Epithelial cell of proximal tubule (primary cell): ENCODE measurements around the gene SPOCK3. TPM values are rescaled to one million over a fixed set of nuclear protein-coding genes. Genes with fewer than 3 reads are reported as not detected.
"Not testable (repeated sequence)": the region's sequence is repeated elsewhere in the genome, so short reads cannot be mapped to it uniquely, and the experiment has no call there.

Experiments used
- DNase-seq: peaks from one replicate; pipeline ENCODE4 v3.0.0-alpha.2; 2011; ENCODE audit warnings: low read depth
- H3K4me3 ChIP-seq: 2 replicates; pipeline ENCODE4 v1.5.1; 2011; ENCODE audit warnings: low read depth, mild to moderate bottlenecking, low read length
- total RNA-seq: library from RNA; depleted of rRNA; stranded (reverse); fragments of >200 nt; gene quantifications from 2 replicates; pipeline ENCODE4 v1.2.3, GENCODE V29; 2015
- TF ChIP-seq, protein P1 (sequence below): conservative IDR thresholded peaks from 2 replicates; pipeline ENCODE4 v1.5.1; 2012; ENCODE audit warnings: low read depth, mild to moderate bottlenecking, low read length

The SPOCK3 gene
- total RNA-seq, 1 donor from 2014 or later: 0.06 TPM

- TF ChIP-seq, protein P1, sequence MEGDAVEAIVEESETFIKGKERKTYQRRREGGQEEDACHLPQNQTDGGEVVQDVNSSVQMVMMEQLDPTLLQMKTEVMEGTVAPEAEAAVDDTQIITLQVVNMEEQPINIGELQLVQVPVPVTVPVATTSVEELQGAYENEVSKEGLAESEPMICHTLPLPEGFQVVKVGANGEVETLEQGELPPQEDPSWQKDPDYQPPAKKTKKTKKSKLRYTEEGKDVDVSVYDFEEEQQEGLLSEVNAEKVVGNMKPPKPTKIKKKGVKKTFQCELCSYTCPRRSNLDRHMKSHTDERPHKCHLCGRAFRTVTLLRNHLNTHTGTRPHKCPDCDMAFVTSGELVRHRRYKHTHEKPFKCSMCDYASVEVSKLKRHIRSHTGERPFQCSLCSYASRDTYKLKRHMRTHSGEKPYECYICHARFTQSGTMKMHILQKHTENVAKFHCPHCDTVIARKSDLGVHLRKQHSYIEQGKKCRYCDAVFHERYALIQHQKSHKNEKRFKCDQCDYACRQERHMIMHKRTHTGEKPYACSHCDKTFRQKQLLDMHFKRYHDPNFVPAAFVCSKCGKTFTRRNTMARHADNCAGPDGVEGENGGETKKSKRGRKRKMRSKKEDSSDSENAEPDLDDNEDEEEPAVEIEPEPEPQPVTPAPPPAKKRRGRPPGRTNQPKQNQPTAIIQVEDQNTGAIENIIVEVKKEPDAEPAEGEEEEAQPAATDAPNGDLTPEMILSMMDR: no peak
- no peak for DNase-seq
- H3K4me3 ChIP-seq: no peak overlapping the region
Observed at GRCh38 chr4:166777760-166778159, 456.5 kb downstream of the SPOCK3 start.

DNA sequence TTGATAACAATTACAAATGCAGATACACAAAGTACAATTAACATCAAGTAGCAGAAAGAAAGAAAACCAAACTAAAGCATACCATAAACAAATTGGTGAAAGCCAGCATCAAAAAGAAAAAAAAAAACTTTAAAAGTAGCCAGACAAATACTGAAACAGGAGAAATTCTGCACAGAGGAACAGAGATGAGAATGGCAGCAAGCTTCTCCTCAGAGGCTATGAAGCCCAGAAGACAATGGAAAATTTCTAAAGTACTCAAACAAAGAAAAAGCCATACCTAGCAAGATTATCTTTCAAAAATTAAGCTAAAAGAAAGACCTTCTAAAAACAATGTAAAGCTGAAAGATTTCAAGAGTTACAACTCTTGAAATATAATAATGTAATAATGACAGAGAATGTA, 471.3 kb downstream of the SPOCK3 start:
- no peak for DNase-seq
- H3K4me3 ChIP-seq: no peak overlapping the region

GRCh38 chr4:166741742-166742141, 492.6 kb downstream of the SPOCK3 start:
- H3K4me3 ChIP-seq: no peak overlapping the region
- TF ChIP-seq, protein P1: no peak

More for the DNA sequence above, 471.3 kb downstream of the SPOCK3 start:
- TF ChIP-seq, protein P1: no peak

GRCh38 chr4:166739215-166739614, 495.1 kb downstream of the SPOCK3 start:
- not testable (repeated sequence) for DNase-seq, H3K4me3 ChIP-seq

More at GRCh38 chr4:166741742-166742141, 492.6 kb downstream of the SPOCK3 start:
- no peak for DNase-seq

DNA sequence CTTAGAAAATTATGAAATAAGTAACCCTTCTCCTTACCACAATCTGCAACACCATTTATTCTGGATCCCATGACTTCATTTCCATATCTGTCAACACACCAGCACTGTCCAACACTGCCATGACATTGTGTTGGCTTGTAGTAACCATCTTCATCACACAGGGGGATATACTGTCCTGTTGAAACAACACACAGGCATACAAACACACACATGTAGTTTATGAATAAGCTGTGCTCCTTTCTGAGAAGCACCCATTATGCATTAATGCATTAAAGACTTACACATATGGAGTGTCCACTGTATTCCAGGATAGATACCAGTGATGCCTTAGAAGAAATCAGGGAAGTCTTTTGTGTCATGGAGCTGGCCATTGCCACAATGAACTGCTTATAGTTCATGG, 496.9 kb downstream of the SPOCK3 start:
- no peak overlapping the region for H3K4me3 ChIP-seq
- TF ChIP-seq, protein P1: no peak
- DNase-seq: no peak

- TF ChIP-seq, protein P1: no peak
- no peak overlapping the region for H3K4me3 ChIP-seq
- DNase-seq: no peak
Observed at GRCh38 chr4:166735553-166735952, 498.7 kb downstream of the SPOCK3 start.

DNA sequence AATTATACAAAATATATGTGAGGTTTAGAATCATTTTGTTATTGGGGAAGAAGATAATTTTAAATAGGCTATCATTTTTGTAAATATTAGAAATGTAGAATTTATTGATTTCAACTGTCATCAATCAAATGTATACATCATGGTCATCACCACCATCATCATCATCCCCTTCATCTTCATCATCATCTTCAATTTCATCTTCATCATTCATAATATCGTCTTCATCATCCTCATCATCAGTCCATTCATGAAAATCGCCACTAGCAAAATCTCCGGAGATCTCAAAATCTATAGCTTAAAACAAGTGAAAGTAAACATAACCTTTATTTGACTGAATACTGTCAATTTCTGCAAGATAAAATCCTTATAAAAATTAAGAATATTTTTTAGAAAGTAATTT, 499.5 kb downstream of the SPOCK3 start:
- H3K4me3 ChIP-seq: no peak overlapping the region
- TF ChIP-seq, protein P1: no peak
- no peak for DNase-seq
